ENCODE data around the gene COX6A2.

DNA sequence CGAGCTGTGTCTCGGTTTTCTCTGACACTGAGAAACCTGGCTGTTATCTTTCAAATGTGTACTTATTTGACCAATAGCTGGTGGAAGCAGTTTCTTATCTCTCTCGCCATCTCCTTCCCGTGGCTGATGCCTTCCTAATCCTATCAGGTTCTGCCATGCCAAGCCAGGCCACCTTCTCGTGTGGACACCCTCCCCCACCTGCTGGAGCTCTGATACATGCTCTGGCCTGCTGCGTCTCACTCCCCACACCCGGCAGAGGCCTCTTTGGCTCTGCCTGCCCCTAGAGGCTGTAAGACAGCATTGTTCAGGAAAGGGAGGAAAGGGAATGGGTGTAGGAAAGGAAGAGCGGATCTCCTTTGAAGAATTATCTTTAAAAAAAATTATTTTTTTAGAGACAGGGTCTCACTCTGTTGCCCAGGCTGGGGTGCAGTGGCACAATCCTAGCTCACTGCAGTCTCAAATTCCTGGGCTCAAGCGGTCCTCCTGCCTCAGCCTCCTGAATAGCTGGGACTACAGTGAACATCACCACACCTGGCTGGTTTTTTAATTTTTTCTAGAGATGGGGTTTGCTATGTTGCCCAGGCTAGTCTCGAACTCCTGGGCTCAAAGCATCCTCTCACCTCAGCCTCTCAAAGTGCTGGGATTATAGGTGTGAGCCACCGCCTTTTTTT, 23.7 kb upstream of the COX6A2 start:
- TF ChIP-seq, protein P1, sequence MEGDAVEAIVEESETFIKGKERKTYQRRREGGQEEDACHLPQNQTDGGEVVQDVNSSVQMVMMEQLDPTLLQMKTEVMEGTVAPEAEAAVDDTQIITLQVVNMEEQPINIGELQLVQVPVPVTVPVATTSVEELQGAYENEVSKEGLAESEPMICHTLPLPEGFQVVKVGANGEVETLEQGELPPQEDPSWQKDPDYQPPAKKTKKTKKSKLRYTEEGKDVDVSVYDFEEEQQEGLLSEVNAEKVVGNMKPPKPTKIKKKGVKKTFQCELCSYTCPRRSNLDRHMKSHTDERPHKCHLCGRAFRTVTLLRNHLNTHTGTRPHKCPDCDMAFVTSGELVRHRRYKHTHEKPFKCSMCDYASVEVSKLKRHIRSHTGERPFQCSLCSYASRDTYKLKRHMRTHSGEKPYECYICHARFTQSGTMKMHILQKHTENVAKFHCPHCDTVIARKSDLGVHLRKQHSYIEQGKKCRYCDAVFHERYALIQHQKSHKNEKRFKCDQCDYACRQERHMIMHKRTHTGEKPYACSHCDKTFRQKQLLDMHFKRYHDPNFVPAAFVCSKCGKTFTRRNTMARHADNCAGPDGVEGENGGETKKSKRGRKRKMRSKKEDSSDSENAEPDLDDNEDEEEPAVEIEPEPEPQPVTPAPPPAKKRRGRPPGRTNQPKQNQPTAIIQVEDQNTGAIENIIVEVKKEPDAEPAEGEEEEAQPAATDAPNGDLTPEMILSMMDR (IDR thresholded peaks at IDR 0.05): peak in 4 of 5 experiments; percentile 19 to 49 (median 36)
- TF ChIP-seq EP300 (IDR thresholded peaks at IDR 0.05): no peak

Data from tibial nerve (tissue), 4 donors.